HG03196 (cell line): ENCODE measurements around the gene APOF.
"Not testable (repeated sequence)": the region's sequence is repeated elsewhere in the genome, so short reads cannot be mapped to it uniquely, and the experiment has no call there.

ENCODE experiments used
- ATAC-seq: cut with Tn5 transposase; IDR thresholded peaks from one replicate; pipeline ENCODE4 v1.9.1; 2021; ENCODE audit not compliant: unreplicated experiment

Gene APOF

GRCh38 chr12:56362130-56363059 is at the start of gene APOF:
APOF (minus strand) TSS chr12:56362857; CDS start chr12:56362745, 112 bp downstream.
- no peak for ATAC-seq

- no peak for ATAC-seq
These were observed 49.4 kb upstream of the APOF start for GRCh38 chr12:56411781-56412639.

- ATAC-seq: no peak
These were observed 48.1 kb upstream of the APOF start for GRCh38 chr12:56410768-56411167.

DNA sequence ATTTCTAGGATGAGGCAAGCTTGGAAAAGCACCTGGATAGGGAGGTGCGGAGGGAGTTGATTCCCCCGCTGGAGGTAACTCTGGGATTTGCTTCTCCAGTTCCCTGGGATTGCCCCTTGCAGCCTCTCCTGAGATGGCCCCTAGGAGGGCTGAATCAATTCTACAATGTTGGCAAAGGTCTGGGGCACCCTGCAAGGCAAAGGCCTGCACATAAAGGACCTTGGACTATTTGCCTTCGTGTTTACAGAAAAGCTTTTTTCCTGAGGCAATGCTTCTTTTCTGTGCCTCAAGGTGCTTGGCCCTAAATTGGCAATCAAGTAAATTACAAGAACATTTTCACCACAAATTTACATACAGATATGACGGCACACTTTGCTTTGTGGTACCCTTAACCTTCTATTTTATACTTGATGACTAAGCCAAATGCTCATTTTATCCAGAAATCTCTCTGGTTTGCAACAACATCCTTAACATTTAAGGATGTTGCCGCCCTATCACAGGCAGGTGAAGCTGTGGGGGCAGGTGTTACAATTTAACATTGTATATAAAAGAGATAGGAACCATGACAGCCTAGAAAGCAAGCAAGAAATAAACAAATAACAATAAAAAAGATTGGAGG is 46.3 kb upstream of the APOF start:
- no peak for ATAC-seq

- not testable (repeated sequence) for ATAC-seq
These were observed 41.6 kb upstream of the APOF start for GRCh38 chr12:56404227-56404626.

- not testable (repeated sequence) for ATAC-seq
These were observed 39.0 kb upstream of the APOF start for GRCh38 chr12:56401612-56402011.

GRCh38 chr12:56401125-56401524 is 38.5 kb upstream of the APOF start:
- ATAC-seq: not testable (repeated sequence)

DNA sequence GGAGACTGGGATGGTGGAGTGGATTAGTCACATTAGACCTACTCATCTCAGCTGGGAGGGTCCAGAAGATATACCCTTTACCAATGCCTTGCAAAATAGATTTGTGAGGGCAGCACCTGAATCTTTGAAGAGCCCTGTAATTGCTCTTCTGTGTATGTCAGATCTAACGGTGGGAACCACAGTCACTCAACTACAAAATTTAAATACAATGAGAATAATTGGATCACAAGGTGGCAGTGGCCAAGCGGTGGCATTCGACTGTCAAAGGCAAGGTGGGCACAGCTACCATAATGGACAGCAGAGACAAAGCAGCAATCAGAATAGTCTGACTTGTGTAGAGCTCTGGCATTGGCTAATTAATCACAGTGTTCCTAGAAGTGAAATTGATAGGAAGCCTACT is 36.8 kb upstream of the APOF start:
- ATAC-seq: not testable (repeated sequence)

GRCh38 chr12:56398324-56398723 is 35.7 kb upstream of the APOF start:
- no peak for ATAC-seq

DNA sequence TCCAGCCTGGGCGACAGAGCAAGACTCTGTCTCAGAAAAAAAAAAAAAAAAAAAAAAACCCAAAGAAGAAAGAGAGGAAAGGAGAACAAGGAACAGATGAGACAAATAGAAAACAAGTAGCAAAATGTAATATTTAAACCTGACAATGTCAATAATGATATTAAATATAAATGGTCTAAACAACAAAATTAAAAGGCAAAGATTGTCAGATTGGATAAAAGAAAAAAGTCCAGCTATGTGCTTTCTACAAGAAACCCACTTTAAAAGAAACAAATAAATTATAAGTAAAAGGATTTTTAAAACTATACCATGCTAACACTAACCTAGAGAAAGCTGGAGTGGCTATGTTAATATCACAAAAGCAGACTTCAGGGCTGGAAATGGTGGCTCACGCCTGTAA is 29.7 kb upstream of the APOF start:
- no peak for ATAC-seq

GRCh38 chr12:56391721-56392120 is 29.1 kb upstream of the APOF start:
- no peak for ATAC-seq

- no peak for ATAC-seq
These were observed 26.8 kb upstream of the APOF start for GRCh38 chr12:56389412-56389811.

- ATAC-seq: no peak
These were observed 24.6 kb upstream of the APOF start for GRCh38 chr12:56387152-56387736.

GRCh38 chr12:56385873-56386272 is 23.2 kb upstream of the APOF start:
- ATAC-seq: no peak

- ATAC-seq: no peak
These were observed 20.0 kb upstream of the APOF start for GRCh38 chr12:56382611-56383010.

GRCh38 chr12:56377989-56378316 is 15.3 kb upstream of the APOF start:
- no peak for ATAC-seq

DNA sequence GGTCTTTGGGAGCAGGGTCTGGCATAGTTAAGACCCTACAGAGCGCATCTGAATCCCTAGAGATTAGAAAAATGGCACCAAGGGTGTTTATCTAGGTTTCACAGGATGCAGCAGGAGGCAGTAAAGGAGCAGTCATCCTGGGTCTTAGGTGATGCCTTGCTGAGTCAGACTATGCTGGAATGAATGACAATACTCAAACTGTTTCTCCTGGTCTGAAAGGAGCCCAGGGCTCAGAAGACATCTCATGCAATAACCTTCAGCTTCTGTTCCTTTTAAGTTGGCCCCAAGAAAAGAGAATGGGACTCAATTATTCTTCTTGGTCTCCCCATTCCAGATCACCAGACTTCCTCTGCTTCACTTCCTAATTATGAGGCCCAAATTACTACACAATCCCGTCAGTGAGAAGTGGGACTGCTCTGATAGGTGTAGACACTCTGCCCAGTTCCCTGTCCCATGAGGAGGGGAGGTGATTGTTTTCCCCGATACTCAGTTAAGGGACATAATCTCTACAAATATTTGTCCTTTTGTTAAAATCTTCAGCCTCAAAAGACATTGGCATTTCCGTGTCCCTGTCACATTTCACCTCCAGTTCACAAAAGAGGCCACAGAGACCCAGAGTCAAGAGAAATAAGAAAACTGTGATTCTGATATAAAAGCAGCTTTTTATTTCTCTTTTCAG is 14.8 kb upstream of the APOF start:
- ATAC-seq: no peak

- ATAC-seq: peak; percentile 66
These were observed 13.2 kb upstream of the APOF start for GRCh38 chr12:56375598-56376434.

- ATAC-seq: peak; percentile 20
These were observed 12.3 kb upstream of the APOF start for GRCh38 chr12:56374726-56375597.
